HG03135 (cell line): ENCODE results near the gene RPS24.
"Not testable (repeated sequence)": the region's sequence is repeated elsewhere in the genome, so short reads cannot be mapped to it uniquely, and the experiment has no call there.

ENCODE experiments used
- ATAC-seq: cut with Tn5 transposase; IDR thresholded peaks from one replicate; pipeline ENCODE4 v1.9.1; 2021; ENCODE audit warnings: mild to moderate bottlenecking, moderate library complexity; ENCODE audit not compliant: unreplicated experiment

RPS24 gene

DNA sequence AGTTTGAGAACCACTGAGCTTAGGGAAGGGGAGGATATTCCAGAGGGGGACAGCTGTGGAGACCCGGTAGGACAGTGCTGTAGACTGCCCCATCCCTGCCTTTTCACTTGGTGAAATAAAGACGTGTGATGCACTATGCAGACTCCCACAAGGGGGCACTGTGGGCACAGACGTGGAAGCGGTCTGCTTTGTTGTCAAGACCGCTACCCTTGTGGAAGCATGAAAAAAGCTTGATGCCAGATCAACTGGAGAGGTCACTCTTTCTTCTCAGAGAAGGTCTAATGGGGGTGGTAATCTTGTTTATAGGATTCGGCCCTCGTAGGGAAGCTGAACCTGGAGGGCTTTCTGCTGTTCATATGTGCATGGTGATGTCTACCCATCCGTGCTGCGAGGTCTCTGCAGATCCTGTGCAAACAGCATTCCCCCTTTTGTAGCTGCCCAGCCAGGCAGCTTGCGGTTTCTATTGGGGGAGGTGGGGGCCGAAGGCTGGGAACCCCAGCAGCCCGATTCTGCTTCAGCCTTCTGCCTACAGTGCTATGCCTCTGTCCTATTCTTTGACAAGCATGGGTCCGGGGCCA lies 13.7 kb downstream of the RPS24 start:
- peak; percentile 64 for ATAC-seq

DNA sequence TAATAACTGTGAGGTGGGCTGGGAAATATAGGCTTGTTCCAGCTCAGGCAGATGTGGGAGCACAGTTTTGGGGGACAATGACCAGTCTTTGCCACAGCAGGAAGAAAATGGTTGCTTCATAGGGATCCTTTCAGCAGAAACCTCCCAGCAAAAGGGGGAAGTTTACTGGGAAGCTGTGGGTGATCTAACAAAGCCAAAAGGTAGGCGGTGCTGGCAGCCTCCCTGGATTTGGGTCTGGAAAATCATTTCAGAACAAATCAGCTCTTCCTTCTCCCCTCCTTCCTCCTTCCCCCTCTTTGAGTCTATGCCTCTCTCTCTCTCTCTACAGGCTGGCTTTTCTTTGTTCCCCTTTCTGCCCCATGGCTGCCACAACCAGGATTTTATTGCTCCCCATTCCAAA lies 16.2 kb downstream of the RPS24 start:
- ATAC-seq: no peak

GRCh38 chr10:78053211-78053868 lies 19.7 kb downstream of the RPS24 start:
- no peak for ATAC-seq

DNA sequence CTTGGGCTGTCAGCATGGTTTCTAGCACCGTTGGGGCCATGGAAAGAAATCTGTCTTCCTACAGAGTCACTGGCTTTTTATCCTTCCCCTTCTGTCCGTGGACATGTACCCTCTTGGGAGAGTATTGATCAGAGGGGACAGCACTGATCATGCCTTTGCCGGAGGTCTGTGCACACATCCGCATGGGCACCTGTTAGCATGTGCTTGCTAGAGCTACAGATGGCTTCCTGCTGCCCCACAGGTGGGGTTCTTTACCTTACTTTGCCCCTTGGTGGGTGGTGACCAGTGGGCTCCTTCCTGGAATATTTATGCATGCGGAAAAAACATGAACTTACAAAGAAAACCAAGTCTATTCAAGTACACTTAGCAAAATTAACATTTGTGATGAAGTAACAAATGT lies 24.9 kb downstream of the RPS24 start:
- ATAC-seq: no peak

GRCh38 chr10:78059906-78060702 lies 26.4 kb downstream of the RPS24 start:
- no peak for ATAC-seq

DNA sequence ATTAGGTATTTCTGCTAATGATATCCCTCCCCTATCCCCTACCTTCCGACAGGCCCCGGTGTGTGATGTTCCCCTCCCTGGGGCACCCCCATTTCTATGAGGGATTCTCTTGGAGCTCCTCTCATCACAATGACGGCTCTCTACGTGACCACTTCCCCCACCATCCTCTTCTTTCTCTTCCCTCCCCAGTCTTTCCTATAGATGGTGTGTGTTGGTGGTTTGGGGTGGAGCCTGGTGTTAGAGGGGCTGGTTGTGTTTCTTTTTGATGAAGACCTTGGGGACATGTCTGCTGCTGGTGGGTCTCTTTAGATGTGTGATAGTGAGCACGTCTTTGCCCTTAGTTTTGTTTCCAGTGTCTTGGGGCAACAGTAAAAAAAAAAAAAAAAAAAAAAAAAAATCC lies 28.6 kb downstream of the RPS24 start:
- no peak for ATAC-seq

GRCh38 chr10:78063236-78063635 lies 29.6 kb downstream of the RPS24 start:
- ATAC-seq: no peak

DNA sequence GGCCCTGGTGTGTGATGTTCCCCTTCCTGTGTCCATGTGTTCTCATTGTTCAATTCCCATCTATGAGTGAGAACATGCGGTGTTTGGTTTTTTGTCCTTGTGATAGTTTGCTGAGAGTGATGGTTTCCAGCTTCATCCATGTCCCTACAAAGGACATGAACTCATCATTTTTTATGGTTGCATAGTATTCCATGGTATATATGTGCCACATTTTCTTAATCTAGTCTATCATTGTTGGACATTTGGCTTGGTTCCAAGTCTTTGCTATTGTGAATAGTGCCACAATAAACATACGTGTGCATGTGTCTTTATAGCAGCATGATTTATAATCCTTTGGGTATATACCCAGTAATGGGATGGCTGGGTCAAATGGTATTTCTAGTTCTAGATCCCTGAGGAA lies 31.3 kb downstream of the RPS24 start:
- not testable (repeated sequence) for ATAC-seq

DNA sequence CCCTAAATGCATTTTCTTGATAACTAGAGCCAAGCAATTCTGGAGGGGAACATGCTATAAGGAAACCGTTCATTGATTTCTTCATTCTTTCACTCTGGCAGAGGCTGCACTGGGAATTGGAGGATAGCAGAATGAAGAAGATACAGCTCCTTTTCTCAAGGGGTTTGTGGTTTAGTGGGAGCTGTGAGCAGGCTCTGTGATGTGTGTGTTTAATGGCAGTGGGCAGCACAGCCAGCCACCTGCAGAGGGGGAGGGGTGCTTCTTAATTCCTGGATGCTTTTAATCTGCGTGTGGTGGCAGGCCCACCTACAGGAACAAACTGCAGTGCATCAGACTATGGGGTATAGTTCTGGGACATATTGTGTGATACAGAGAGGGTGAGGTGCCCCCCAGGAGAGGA lies 31.9 kb downstream of the RPS24 start:
- ATAC-seq: no peak

- no peak for ATAC-seq
These were observed 32.3 kb downstream of the RPS24 start for GRCh38 chr10:78066012-78066411.

GRCh38 chr10:78066728-78067430 lies 33.2 kb downstream of the RPS24 start:
- ATAC-seq: no peak

DNA sequence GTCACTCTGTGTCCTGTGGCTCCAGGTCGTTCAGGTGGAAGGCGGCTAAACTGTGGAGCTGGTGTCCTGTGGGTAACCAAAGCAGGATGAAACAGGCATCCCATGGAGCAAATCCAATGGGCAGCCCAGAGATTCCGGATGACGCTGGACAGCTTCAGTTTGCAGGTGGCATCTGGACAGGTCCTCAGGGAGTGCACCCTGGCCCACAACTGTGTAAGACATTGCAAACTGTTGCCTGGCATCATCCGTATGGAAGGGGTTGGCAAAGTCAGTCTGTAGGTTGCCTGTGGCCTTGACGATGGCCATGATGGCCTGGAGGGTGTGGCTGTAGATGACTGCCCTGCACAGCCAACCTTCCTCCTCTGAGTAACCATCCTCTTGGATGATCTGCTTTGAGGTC lies 35.5 kb downstream of the RPS24 start:
- no peak for ATAC-seq

GRCh38 chr10:78070064-78070463 lies 36.4 kb downstream of the RPS24 start:
- ATAC-seq: not testable (repeated sequence)

- no peak for ATAC-seq
These were observed 37.1 kb downstream of the RPS24 start for GRCh38 chr10:78070726-78071125.

- no peak for ATAC-seq
These were observed 37.6 kb downstream of the RPS24 start for GRCh38 chr10:78071140-78071856.

DNA sequence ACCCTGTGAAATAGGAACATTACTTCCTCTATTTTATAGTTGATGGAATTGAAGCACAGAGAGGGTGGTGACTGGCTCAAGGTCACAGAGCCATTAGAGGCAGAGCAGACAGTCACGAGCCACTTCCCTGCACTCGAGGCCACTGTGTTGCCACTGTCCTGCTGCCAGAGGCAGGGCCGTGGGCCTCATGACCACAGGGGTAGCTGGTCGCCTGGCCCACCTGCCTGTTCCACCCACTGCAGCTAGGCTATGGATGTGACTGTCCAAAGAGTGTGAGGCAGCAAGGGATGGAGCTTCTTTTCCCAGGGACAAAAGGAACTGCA lies 38.2 kb downstream of the RPS24 start:
- ATAC-seq: no peak

DNA sequence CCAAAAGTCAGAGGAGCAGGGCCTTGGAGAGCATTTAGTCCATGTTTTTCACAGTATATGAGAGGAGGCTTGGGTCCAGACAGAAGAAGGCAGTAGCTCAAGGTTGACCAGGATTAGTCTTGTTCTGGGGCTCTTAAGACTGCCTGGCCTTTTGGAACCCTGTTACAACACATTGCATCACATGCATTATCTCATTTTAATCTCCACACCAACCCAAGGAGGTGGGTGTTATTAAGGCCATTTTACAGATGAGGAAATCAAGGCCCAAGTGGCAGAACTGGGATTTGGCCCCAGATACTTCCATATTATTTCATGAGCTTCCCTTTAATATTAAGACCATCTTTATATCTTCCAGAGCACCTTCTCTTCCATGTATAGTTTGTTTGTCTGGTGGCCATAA lies 38.8 kb downstream of the RPS24 start:
- ATAC-seq: no peak

GRCh38 chr10:78075806-78076205 lies 42.1 kb downstream of the RPS24 start:
- ATAC-seq: not testable (repeated sequence)

- no peak for ATAC-seq
These were observed 45.1 kb downstream of the RPS24 start for GRCh38 chr10:78078539-78079330.

DNA sequence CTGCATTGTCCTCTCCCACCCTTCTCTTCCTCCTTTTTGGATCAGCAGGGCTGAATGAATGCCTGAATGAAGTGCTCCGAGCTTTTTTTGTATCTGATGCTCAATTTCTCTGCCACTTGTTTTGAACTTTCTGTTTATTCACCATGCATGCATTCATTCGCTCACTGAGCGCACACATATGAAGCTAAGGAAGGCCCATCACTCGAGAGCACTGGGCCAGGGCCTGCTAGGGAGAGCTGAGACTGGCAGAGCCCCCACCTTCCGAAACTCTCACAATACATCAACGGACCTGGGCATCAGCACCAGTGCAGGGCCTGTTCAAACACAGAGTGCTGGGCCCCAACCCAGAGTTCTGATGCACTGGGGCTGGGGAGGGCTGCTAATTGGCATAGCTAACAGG lies 45.7 kb downstream of the RPS24 start:
- ATAC-seq: no peak
